ENCODE results near the gene PPP1R18. TPM values are rescaled to one million over a fixed set of nuclear protein-coding genes. Genes with fewer than 3 reads are reported as not detected.
"Not testable (repeated sequence)": the region's sequence is repeated elsewhere in the genome, so short reads cannot be mapped to it uniquely, and the experiment has no call there.

The PPP1R18 gene
- total RNA-seq, 1 donor from 2014 or later, result 71.0 TPM

DNA sequence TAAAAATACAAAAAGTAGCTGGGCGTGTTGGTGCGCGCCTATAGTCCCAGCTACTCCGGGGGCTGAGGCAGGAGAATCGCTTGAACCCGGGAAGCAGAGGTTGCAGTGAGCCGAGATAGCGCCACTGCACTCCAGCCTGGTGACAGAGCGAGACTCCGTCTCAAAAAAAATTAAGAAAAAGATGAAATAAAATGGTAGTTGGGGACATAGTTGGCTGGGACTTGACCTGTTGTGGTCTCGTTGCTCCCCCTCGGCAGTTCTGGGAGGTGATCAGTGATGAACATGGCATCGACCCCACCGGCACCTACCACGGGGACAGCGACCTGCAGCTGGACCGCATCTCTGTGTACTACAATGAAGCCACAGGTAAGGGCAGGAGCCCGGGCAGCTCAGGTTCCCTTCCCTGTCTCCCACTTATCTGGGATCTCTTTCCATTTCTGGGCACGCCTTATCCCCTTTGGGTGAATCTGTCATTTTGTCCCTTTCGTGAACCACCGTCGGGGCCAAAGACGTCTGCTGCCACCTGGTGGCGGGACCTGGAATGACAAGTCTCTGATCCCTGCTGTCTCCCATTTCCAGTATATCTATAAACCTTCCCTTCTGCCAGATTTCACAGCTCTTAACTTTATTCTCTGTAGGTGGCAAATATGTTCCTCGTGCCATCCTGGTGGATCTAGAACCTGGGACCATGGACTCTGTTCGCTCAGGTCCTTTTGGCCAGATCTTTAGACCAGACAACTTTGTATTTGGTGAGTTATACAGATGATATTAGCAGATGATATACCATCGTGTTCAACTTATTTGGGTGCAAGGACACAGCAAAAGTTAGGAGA is 36.1 kb upstream of the PPP1R18 start:
- peak overlapping the region; percentile 99 for H3K4me3 Mint-ChIP-seq
- peaks cover 4% of the 10 kb centered on the region for H3K9me3 Mint-ChIP-seq
- H3K27me3 Mint-ChIP-seq (ENCODE audit: low read depth), result peaks cover 61% of the 10 kb centered on the region
- peaks cover 60% of the 10 kb centered on the region for H3K4me1 Mint-ChIP-seq
- H3K27ac Mint-ChIP-seq (ENCODE audit: unreplicated experiment), result peak overlapping the region; percentile 92
- peak; percentile 85 for DNase-seq (ENCODE audit: low read depth, low spot score)
- TF ChIP-seq, protein P1, sequence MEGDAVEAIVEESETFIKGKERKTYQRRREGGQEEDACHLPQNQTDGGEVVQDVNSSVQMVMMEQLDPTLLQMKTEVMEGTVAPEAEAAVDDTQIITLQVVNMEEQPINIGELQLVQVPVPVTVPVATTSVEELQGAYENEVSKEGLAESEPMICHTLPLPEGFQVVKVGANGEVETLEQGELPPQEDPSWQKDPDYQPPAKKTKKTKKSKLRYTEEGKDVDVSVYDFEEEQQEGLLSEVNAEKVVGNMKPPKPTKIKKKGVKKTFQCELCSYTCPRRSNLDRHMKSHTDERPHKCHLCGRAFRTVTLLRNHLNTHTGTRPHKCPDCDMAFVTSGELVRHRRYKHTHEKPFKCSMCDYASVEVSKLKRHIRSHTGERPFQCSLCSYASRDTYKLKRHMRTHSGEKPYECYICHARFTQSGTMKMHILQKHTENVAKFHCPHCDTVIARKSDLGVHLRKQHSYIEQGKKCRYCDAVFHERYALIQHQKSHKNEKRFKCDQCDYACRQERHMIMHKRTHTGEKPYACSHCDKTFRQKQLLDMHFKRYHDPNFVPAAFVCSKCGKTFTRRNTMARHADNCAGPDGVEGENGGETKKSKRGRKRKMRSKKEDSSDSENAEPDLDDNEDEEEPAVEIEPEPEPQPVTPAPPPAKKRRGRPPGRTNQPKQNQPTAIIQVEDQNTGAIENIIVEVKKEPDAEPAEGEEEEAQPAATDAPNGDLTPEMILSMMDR (conservative IDR thresholded peaks at IDR 0.05), result peak; percentile 98
- H3K36me3 Mint-ChIP-seq (ENCODE audit: low read depth), result peaks cover 57% of the 10 kb centered on the region

DNA sequence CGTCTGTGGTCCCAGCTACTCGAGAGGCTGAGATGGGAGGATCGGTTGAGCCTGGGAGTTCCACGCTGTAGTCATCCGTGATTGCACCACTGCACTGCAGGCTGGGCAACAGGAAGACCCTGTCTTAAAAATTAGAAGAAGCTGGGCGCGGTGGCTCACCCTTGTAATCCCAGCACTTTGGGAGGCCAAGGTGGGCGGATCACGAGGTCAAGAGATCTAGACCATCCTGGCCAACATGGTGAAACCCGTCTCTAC is 35.5 kb upstream of the PPP1R18 start:
- peaks cover 61% of the 10 kb centered on the region for H3K36me3 Mint-ChIP-seq (ENCODE audit: low read depth)

DNA sequence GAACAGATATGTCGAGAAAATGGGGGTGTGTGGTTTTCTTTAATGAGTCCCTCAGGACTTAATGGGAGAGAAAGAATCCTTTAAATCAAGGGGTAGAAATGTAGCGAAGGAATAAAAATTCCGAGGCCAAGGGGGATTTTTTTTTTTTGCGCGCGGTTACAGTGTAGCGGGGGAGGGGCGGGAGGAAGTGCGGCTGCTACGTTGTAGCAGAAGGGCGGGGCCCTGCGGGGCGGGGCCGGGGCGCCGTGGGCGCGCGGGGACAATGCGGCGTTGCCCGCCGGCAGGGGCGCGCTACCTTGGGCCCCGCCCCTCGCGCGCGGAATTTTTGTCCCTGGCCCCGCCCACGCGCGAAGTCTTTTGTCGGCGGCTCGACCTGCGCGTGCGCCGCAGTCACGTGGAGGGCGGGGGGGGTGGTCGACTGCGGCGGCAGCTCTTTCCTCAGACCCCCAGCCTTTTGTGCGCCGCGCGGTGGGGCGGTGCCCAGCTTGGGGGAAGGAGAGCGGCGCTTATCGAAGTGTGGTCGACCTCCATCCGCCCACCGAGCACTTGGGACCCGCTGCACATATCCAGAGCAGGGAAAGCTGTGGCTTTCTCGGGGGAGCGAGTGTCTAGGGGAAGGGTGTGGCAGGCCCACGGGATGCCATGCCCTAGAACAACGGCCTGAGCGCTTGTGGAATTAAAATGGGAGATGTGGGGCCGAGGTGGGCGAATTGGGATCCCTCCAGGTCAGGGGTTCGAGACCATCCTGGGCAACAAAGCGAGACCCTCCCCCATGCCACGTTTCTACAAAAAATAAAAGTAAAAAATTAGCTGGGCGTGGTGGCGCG is 35.0 kb upstream of the PPP1R18 start:
- H3K27me3 Mint-ChIP-seq (ENCODE audit: low read depth), result peaks cover 57% of the 10 kb centered on the region
- DNase-seq (ENCODE audit: low read depth, low spot score), result peak; percentile 91
- peaks cover 66% of the 10 kb centered on the region for H3K4me1 Mint-ChIP-seq
- H3K9me3 Mint-ChIP-seq, result peaks cover 7% of the 10 kb centered on the region
- TF ChIP-seq, protein P1 (conservative IDR thresholded peaks at IDR 0.05), result peak; percentile 55
- H3K4me3 Mint-ChIP-seq, result peak overlapping the region; percentile 99
- H3K36me3 Mint-ChIP-seq (ENCODE audit: low read depth), result peaks cover 59% of the 10 kb centered on the region
- peak overlapping the region; percentile 100 for H3K27ac Mint-ChIP-seq (ENCODE audit: unreplicated experiment)

More for the DNA sequence above, 35.5 kb upstream of the PPP1R18 start:
- H3K4me1 Mint-ChIP-seq, result peaks cover 64% of the 10 kb centered on the region
- H3K27me3 Mint-ChIP-seq (ENCODE audit: low read depth), result peaks cover 61% of the 10 kb centered on the region
- not testable (repeated sequence) for DNase-seq (ENCODE audit: low read depth, low spot score); H3K9me3 Mint-ChIP-seq
- peak overlapping the region; percentile 99 for H3K4me3 Mint-ChIP-seq
- peak overlapping the region; percentile 92 for H3K27ac Mint-ChIP-seq (ENCODE audit: unreplicated experiment)

- H3K4me1 Mint-ChIP-seq, result peaks cover 72% of the 10 kb centered on the region
- H3K9me3 Mint-ChIP-seq, result peaks cover 7% of the 10 kb centered on the region
- peak overlapping the region; percentile 100 for H3K27ac Mint-ChIP-seq (ENCODE audit: unreplicated experiment)
- H3K27me3 Mint-ChIP-seq (ENCODE audit: low read depth), result peaks cover 54% of the 10 kb centered on the region
- H3K36me3 Mint-ChIP-seq (ENCODE audit: low read depth), result peaks cover 60% of the 10 kb centered on the region
- H3K4me3 Mint-ChIP-seq, result peak overlapping the region; percentile 99
- TF ChIP-seq, protein P1 (conservative IDR thresholded peaks at IDR 0.05), result no peak
- DNase-seq (ENCODE audit: low read depth, low spot score), result peak; percentile 53
Observed at GRCh38 chr6:30720738-30721197, 34.3 kb upstream of the PPP1R18 start.

- peak within 1 kb of the TSS; percentile 100 for H3K27ac Mint-ChIP-seq (ENCODE audit: unreplicated experiment)
- H3K36me3 Mint-ChIP-seq (ENCODE audit: low read depth), result peaks cover 56% of the 10 kb centered on the region
- peaks cover 49% of the 10 kb centered on the region for H3K27me3 Mint-ChIP-seq (ENCODE audit: low read depth)
- TF ChIP-seq, protein P1 (conservative IDR thresholded peaks at IDR 0.05), result peak; percentile 30
- peaks cover 7% of the 10 kb centered on the region for H3K9me3 Mint-ChIP-seq
- peak; percentile 94 for DNase-seq (ENCODE audit: low read depth, low spot score)
- H3K4me3 Mint-ChIP-seq, result peak within 1 kb of the TSS; percentile 99
- peaks cover 71% of the 10 kb centered on the region for H3K4me1 Mint-ChIP-seq
Observed at GRCh38 chr6:30719791-30720737, 33.6 kb upstream of the PPP1R18 start, which contains the start of gene TUBB. TSS of gene TUBB (plus strand) at chr6:30720352. CDS start at chr6:30720507, 155 bp downstream.
